HEK293T (cell line): ENCODE data around the gene RAB30.

Experiments
- CTCF ChIA-PET: fragments of 350-600 bp; formaldehyde crosslinking; extraction: SDS; loops from one replicate; lab custom pipeline; 2021; ENCODE audit warnings: antibody characterized with exemption, inconsistent platforms; lab: Yijun Ruan, JAX
- POLR2A ChIA-PET: fragments of 350-600 bp; formaldehyde crosslinking; extraction: SDS; loops from one replicate; lab custom pipeline; 2020; ENCODE audit warnings: antibody characterized with exemption, inconsistent platforms; lab: Yijun Ruan, JAX
- DNase-seq: peaks from one replicate; pipeline ENCODE4 v3.0.0; 2012; ENCODE audit warnings: mixed read lengths; ENCODE audit errors: extremely low spot score
- ARNT ChIP-seq: fragments of 450-650 bp; IDR thresholded peaks from 2 replicates; pipeline ENCODE4 v1.6.1; 2017; ENCODE audit warnings: mild to moderate bottlenecking
- BHLHE40 ChIP-seq: fragments of 450-650 bp; IDR thresholded peaks from 2 replicates; pipeline ENCODE4 v1.6.1; 2016; ENCODE audit warnings: mild to moderate bottlenecking, moderate library complexity, borderline replicate concordance
- CTBP1 ChIP-seq: fragments of 450-650 bp; IDR thresholded peaks from 2 replicates; pipeline ENCODE4 v1.6.1; 2016; ENCODE audit warnings: borderline replicate concordance
- ELF4 ChIP-seq: fragments of 450-650 bp; IDR thresholded peaks from 2 replicates; pipeline ENCODE4 v1.6.1; 2017; ENCODE audit warnings: antibody characterized with exemption
- FOXA1 ChIP-seq: fragments of 450-650 bp; IDR thresholded peaks from 2 replicates; pipeline ENCODE4 v1.6.1; 2016; ENCODE audit warnings: mild to moderate bottlenecking
- FOXK2 ChIP-seq: fragments of 450-650 bp; IDR thresholded peaks from 2 replicates; pipeline ENCODE4 v1.6.1; 2016; ENCODE audit warnings: mild to moderate bottlenecking
- FOXM1 ChIP-seq: fragments of 450-650 bp; IDR thresholded peaks from 2 replicates; pipeline ENCODE4 v1.6.1; 2017; ENCODE audit warnings: mild to moderate bottlenecking, borderline replicate concordance
- HDGF ChIP-seq: fragments of 450-650 bp; IDR thresholded peaks from 2 replicates; pipeline ENCODE4 v1.6.1; 2017; ENCODE audit warnings: antibody characterized with exemption, borderline replicate concordance
- L3MBTL2 ChIP-seq: fragments of 450-650 bp; conservative IDR thresholded peaks from 2 replicates; pipeline ENCODE4 v1.6.1; 2016; ENCODE audit warnings: mild to moderate bottlenecking
- LEF1 ChIP-seq: fragments of 450-650 bp; IDR thresholded peaks from 2 replicates; pipeline ENCODE4 v1.6.1; 2017; ENCODE audit warnings: mild to moderate bottlenecking, borderline replicate concordance
- NFRKB ChIP-seq: fragments of 450-650 bp; IDR thresholded peaks from 2 replicates; pipeline ENCODE4 v1.6.1; 2016; ENCODE audit warnings: mild to moderate bottlenecking, moderate library complexity
- PKNOX1 ChIP-seq: fragments of 450-650 bp; IDR thresholded peaks from 2 replicates; pipeline ENCODE4 v1.6.1; 2016
- SP1 ChIP-seq: fragments of 450-650 bp; IDR thresholded peaks from 2 replicates; pipeline ENCODE4 v1.6.1; 2017
- SUZ12 ChIP-seq: fragments of 450-650 bp; IDR thresholded peaks from 2 replicates; pipeline ENCODE4 v1.6.1; 2016; ENCODE audit warnings: mild to moderate bottlenecking
- TARDBP ChIP-seq: fragments of 450-650 bp; IDR thresholded peaks from 2 replicates; pipeline ENCODE4 v1.6.1; 2016
- ZNF384 ChIP-seq: fragments of 450-650 bp; IDR thresholded peaks from 2 replicates; pipeline ENCODE4 v1.6.1; 2016

RAB30 gene

GRCh38 chr11:83078269-83078668 is 6.6 kb upstream of the RAB30 start:
- no peak for DNase-seq
- ChIA-PET CTCF (no interaction called here), POLR2A (no interaction called here)
- TF ChIP-seq ARNT = no peak
- no peak for TF ChIP-seq CTBP1
- TF ChIP-seq ZNF384 = no peak
- TF ChIP-seq HDGF = no peak
- no peak for TF ChIP-seq SUZ12
- TF ChIP-seq FOXA1 = no peak
- TF ChIP-seq FOXM1 = no peak
- TF ChIP-seq BHLHE40 = no peak
- no peak for TF ChIP-seq TARDBP
- no peak for TF ChIP-seq LEF1
- no peak for TF ChIP-seq NFRKB
- no peak for TF ChIP-seq SP1
- no peak for TF ChIP-seq ELF4
- TF ChIP-seq L3MBTL2 = no peak
- no peak for TF ChIP-seq PKNOX1

GRCh38 chr11:83073884-83074283 is 2.2 kb upstream of the RAB30 start:
- TF ChIP-seq TARDBP = no peak
- ChIA-PET POLR2A (interaction anchor here (0.8 to 1.4 kb wide), 3 partner anchors 11 to 75 kb away, joined by 3 to 6 read pairs (median 3); no protein-coding TSS in a partner anchor), CTCF (interaction anchor here (0.6 to 1.2 kb wide), 2 partner anchors 170 to 206 kb away, joined by 3 read pairs; no protein-coding TSS in a partner anchor)
- DNase-seq = no peak

- DNase-seq = no peak
- no peak for TF ChIP-seq SUZ12
- TF ChIP-seq LEF1 = no peak
- TF ChIP-seq FOXA1 = no peak
- TF ChIP-seq FOXM1 = no peak
- no peak for TF ChIP-seq PKNOX1
- TF ChIP-seq BHLHE40 = no peak
- no peak for TF ChIP-seq ZNF384
- no peak for TF ChIP-seq HDGF
- no peak for TF ChIP-seq FOXK2
- TF ChIP-seq NFRKB = no peak
- TF ChIP-seq TARDBP = no peak
- TF ChIP-seq ELF4 = no peak
- no peak for TF ChIP-seq CTBP1
- ChIA-PET POLR2A (interaction anchor here (0.8 to 1.4 kb wide), 3 partner anchors 10 to 74 kb away, joined by 3 to 6 read pairs (median 3); no protein-coding TSS in a partner anchor), CTCF (interaction anchor here (1.2 kb wide), 1 partner anchor 206 kb away, joined by 3 read pairs; no protein-coding TSS in a partner anchor)
Observed at GRCh38 chr11:83073258-83073657, 1.6 kb upstream of the RAB30 start.

GRCh38 chr11:83072350-83073242 is 899 bp upstream of the RAB30 start:
- peak; percentile 58 for TF ChIP-seq L3MBTL2
- no peak for TF ChIP-seq LEF1
- TF ChIP-seq ARNT = no peak
- DNase-seq = no peak
- ChIA-PET CTCF (interaction anchor here (1.3 kb wide), 1 partner anchor 171 kb away, joined by 3 read pairs; the partner anchor contains the start of gene DDIAS), POLR2A (interaction anchor here (0.6 to 2.9 kb wide), 11 partner anchors 10 to 645 kb away, joined by 3 to 10 read pairs (median 4); partner anchors contain the start of genes DDIAS, PCF11 and PRCP)

- TF ChIP-seq L3MBTL2 (peak; percentile 52), ZNF384 (no peak)
- DNase-seq = peak; percentile 32
- POLR2A ChIA-PET = interaction anchor here (1.0 to 2.9 kb wide), 11 partner anchors 8 to 171 kb away, joined by 3 to 10 read pairs (median 4); partner anchors contain the start of genes ANKRD42, PCF11 and PRCP
- CTCF ChIA-PET = interaction anchor here (1.1 to 1.3 kb wide), 2 partner anchors 169 to 203 kb away, joined by 3 to 4 read pairs; partner anchors contain the start of gene DDIAS
Observed at GRCh38 chr11:83070731-83071566, 748 bp downstream of the RAB30 start.

GRCh38 chr11:83070044-83070701 is 1.5 kb downstream of the RAB30 start:
- CTCF ChIA-PET = no interaction called here
- POLR2A ChIA-PET = interaction anchor here (1.9 to 2.9 kb wide), 2 partner anchors 87 to 170 kb away, joined by 5 to 10 read pairs; partner anchors contain the start of genes PCF11 and PRCP
- TF ChIP-seq ELF4 (no peak), SP1 (no peak), PKNOX1 (no peak), LEF1 (no peak), SUZ12 (no peak)
- no peak for DNase-seq
